Endothelial cell of hepatic sinusoid (primary cell): ENCODE measurements around the gene AVEN.
"Not testable (repeated sequence)": the region's sequence is repeated elsewhere in the genome, so short reads cannot be mapped to it uniquely, and the experiment has no call there.

ENCODE experiments used
- in situ Hi-C: cut with HindIII; loops from 2 replicates; pipeline ENCODE4 v1.10.0; 2017; ENCODE audit warnings: low sequenced_read_pairs

Gene AVEN, protein sequence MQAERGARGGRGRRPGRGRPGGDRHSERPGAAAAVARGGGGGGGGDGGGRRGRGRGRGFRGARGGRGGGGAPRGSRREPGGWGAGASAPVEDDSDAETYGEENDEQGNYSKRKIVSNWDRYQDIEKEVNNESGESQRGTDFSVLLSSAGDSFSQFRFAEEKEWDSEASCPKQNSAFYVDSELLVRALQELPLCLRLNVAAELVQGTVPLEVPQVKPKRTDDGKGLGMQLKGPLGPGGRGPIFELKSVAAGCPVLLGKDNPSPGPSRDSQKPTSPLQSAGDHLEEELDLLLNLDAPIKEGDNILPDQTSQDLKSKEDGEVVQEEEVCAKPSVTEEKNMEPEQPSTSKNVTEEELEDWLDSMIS

DNA sequence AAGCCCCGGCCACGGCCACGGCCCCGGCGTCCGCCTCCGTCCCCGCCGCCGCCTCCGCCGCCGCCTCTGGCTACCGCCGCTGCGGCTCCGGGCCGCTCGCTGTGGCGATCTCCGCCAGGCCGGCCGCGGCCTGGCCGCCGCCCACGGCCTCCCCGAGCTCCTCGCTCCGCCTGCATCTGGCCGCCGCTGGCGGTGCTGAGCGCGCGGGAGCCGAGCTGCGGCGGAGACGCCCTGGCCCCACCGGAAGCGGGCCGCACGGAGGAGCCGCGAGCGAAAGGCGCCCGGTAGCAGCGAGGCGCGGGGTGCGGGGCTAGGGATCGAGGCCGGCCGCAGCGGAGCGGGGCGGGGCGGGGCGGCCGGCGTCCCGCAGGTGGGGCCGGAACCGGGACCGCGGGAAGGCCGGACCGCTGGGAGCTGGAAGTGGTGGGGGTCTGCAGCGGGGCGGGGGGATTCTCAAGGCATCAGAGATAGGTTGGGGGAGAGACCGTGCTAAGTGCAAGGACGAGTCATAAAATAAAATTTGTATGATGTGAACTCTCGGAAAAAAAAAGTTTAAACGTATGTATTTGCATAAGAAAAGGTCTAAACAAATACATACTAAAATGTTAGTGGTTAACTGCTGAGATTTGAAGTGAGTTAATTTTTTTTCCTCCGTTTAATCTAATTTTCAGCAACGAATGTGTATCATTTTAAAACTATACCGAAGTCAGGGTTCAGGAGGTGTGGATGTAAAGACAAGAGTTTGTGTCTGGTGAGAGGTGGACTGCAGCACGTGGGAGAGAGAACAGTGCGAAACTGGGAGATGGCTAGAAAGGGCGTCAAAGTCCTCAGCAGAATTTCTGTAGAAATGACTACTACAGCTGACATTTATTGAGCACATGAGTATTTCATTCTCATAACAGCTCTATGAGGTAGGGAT lies at the start of gene AVEN:
Gene AVEN (minus strand): TSS at position 334 of the 919 bp plus-strand sequence. CDS start 158 bp downstream, at position 176.
- in situ Hi-C loops = loop anchor here (5.0 kb wide), 1 partner anchor 38 kb away; no protein-coding TSS in a partner anchor

DNA sequence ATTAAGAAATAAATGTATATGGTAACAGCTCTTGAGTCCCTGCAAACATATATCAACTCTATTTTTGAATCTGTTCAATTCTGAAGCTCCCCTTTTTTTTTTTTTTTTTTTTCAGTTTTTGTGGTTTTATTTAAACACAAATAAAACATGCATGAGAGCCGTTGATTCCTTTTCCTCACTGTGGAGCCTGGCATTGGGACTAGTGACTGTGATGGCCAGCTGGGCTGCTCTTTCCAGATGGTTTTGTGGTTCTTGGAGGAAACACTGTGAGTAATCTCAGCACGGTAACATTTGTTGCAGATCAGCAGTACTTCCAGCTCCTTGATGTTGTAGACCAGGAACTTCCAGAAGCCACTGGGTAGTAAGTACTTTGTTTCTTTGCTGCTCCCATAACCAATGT lies 46.7 kb upstream of the AVEN start:
- in situ Hi-C loops = no loop called here

- in situ Hi-C loops = no loop called here
These were observed 45.1 kb upstream of the AVEN start for GRCh38 chr15:34084086-34084485.

DNA sequence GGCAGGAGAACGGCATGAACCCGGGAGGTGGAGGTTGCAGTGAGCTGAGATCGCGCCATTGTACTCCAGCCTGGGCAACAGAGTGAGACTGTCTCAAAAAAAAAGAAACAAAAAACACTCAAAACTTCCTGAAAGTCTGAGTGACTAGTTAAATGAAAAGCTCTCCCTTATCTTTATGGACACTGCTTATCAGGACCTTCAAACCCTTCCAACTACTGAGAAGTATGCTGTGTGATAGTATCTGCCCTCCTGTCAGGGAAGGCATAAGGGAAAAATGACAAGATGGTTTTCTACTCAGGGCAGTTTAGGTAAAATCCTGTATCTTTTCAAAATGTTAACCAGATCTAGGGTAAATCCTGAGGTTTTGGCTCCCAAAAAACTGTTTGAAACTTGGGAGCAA lies 40.9 kb upstream of the AVEN start:
- in situ Hi-C loops = loop anchor here (5.0 kb wide), 1 partner anchor 43 kb away; the partner anchor contains the start of gene AVEN

DNA sequence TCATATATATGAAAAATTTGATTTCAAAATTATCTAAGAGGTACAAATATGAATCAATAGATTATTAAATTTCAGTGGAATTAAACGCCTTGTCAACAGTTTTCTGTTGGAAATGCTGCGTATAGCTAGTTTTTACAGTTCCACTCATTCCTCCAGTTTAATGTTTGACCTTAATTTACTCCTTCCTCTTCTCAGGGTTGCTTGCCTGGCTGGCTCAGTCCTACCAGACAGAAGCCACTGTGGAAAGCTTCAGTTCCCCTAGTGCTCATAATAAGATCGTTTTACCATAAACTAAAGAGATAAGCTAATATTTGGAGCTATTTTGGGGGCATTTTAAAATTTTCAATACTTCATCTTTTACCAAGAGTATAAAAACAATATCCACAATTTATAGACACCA lies 39.9 kb upstream of the AVEN start:
- in situ Hi-C loops = loop anchor here (5.0 kb wide), 1 partner anchor 42 kb away; the partner anchor contains the start of gene AVEN

DNA sequence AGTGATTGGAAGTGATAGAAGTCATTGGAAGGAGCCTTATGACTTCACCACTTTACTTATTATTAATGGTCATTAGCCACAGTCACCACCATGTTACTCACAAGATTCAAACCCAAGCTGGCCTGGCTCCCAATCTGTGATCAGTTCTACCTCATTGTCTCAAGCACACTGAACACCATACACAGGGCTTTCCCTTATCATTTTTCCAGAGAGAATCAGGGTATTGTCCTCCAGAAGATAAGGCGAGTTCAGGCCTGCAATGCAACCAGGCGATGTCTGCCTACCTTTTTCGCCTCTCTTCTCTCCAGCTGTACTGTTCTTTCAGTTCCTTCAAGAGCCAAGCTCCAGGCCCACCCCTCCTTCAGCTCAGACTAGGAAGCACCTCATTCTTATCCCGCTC lies 37.8 kb upstream of the AVEN start:
- in situ Hi-C loops = loop anchor here (5.0 kb wide), 1 partner anchor 39 kb away; the partner anchor contains the start of gene AVEN

DNA sequence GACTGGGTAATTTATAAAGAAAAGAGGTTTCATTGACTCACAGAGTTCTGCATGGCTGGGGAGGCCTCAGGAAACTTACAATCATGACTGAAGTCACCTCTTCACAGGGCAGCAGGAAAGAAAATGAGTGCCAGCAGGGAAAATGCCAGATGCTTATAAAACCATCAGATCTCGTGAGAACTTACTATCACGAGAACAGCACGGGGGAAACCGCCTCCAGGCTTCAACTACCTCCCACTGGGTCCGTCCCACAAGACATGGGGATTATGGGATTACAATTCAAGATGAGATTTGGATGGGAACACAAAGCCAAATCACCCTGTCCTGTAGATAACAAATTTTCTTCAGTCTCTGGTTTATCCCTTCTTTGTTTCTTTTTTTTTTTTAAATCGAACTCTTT lies 31.0 kb upstream of the AVEN start:
- in situ Hi-C loops = no loop called here

DNA sequence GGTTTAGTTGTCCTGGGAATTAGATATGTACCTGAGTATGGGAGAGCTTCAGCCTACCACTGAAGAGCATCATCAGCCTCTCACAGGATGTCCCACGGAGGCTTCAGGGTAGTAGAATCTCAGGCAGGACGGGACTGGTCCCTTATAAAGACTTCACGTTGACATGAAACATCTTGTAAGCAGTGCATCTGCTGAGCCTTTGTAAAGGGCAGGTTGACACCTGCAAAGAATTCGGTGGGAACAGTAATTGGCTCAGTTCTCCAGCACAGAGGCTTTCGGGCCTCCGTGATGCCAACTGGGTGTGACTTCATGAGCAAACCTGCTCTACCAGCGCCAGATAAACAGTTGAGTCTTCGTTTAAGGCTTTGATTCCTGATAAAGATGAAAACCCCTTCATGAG lies 26.9 kb upstream of the AVEN start:
- in situ Hi-C loops = no loop called here

GRCh38 chr15:34065261-34065660 lies 26.3 kb upstream of the AVEN start:
- in situ Hi-C loops = no loop called here

GRCh38 chr15:34064438-34064837 lies 25.4 kb upstream of the AVEN start:
- in situ Hi-C loops = no loop called here

DNA sequence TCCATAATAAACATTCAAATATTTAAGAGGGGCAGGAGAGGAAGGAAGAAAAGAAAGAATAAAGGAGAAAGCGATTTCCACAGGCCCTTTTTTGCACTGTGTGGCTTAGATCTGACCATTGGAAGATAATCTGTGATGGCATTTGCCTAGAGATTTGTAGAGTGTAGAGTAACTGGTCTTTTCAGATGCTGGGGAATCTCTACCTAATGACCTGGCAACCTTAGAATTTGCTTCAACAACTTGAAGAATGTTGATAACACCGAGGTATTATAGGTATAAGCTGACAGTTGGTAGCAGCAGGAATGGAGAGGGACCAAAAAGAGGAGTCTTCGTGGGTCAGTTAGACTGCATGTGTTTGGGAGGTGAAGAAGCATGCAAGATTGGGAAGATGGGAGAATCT lies 20.9 kb upstream of the AVEN start:
- in situ Hi-C loops = no loop called here

GRCh38 chr15:34059476-34059875 lies 20.5 kb upstream of the AVEN start:
- in situ Hi-C loops = no loop called here

- in situ Hi-C loops = no loop called here
These were observed 17.9 kb upstream of the AVEN start for GRCh38 chr15:34056911-34057310.

DNA sequence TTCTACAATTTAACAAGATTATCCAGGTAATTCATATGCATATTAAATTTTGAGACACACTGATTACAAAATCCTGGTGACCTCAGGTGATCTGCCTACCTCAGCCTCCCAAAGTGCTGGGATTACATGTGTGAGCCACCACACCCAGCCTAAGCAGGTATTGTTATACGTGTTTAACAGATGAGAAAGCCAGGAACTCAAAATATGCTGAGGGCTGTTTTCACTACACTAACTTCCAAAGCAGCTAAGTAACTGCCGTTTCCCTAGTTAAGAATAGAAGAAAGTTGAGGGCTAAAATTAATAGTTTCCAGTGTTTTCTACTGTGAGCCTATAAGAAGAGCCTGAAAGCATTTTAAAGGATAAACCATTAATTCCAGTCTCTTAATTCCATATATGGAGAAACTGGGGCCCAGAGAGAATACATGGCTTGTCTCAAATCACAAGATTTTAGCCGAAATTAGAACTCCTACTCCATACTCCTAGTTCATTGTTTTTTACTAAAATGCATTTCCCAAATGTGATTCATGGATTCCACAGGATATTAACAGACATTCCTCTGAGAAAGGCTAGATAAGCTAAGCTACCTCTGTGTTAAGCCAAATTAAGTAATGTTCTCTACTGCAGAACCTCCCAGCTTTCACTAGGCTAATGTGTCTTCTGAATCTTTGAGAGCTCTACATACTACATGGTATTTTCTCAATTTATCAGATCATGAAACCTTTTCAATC lies 17.0 kb upstream of the AVEN start:
- in situ Hi-C loops = no loop called here

- in situ Hi-C loops = no loop called here
These were observed 15.2 kb upstream of the AVEN start for GRCh38 chr15:34054081-34054707.

- in situ Hi-C loops = not testable (repeated sequence)
These were observed 11.4 kb upstream of the AVEN start for GRCh38 chr15:34050385-34050784.

DNA sequence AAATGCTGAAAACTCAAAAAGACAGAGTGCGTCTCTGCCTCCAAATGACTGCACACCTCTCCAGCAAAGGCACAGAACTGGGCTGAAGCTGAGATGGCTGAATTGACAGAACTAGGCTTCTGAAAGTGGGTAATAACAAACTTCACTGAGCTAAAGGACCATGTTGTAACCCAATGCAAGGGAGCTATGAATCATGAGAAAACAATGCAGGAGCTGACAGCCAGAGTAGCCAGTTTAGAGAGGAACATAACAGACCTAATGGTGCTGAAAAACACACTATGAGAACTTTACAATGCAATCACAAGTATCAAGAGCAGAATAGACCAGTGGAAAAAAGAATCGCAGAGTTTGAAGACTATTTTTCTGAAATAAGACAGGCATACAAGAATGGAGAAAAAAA lies 10.1 kb upstream of the AVEN start:
- in situ Hi-C loops = no loop called here

- in situ Hi-C loops = no loop called here
These were observed 9.1 kb upstream of the AVEN start for GRCh38 chr15:34047893-34048775.

DNA sequence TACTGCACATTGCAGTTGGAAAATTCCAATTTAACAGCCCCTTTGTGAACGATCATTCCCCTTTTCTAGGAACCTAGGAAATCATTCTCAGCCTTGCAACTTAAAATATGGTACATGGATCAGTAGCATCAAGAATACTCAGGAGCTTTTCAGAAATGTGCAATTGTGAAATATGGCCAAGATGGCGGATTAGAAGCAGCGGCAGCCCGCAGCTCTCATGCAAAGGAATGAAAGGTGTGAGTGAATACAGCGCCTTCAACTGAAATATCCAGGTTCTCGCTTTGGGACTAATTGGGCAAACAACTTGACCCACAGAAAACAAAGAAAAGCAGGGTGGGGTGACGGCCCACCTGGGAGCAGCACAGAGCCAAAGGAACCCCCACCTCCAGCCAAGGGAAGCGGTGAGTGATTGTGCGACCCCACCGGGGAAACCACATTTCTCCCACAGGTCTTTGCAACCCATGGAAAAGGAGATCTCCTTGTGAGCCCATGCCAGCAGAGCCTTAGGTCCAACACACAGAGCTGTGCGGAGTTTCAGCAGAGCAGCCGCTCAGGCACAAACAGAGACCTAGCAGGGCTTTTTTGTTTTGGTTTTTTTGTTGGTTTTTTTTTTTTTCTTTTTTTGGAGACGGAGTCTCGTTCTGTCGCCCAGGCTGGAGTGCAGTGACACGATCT lies 7.6 kb upstream of the AVEN start:
- in situ Hi-C loops = no loop called here
